SKM-1 treated with dmso at 0.1 percent for 144 hours (cell line): Measurements from ENCODE around the gene JPH4.
A peak's percentile ranks its signal among the peaks of the same experiment; 100 is the strongest.

Source experiments
- DNase-seq: peaks from one replicate; lab custom pipeline; 2025; ENCODE audit not compliant: unreplicated experiment; lab: John Stamatoyannopoulos, UW

The JPH4 gene

DNA sequence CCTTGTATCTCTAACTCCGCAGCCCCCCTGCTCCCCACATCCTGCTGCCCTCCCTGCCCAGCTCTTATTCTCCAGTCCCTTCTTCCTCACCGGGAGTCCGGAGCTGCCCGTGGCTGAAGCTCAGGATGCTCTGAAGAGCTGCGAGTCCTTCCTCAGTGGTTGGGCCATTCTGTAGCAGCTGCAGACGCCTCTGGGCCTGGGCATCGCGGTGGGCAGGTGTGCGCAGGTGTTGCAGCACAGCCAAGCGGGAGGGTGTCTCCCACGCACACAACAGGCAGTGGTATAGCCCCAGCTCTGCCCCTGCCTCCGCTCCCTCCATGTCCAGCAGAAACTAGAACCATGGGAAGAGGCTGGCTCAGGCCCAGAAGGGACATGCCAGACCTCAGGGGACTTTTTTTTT, 47.2 kb downstream of the JPH4 start:
- no peak for DNase-seq

- DNase-seq: peak; percentile 2
Observed at GRCh38 chr14:23530375-23531055, 48.1 kb downstream of the JPH4 start.

- DNase-seq: no peak
Observed at GRCh38 chr14:23529016-23529415, 49.6 kb downstream of the JPH4 start.

DNA sequence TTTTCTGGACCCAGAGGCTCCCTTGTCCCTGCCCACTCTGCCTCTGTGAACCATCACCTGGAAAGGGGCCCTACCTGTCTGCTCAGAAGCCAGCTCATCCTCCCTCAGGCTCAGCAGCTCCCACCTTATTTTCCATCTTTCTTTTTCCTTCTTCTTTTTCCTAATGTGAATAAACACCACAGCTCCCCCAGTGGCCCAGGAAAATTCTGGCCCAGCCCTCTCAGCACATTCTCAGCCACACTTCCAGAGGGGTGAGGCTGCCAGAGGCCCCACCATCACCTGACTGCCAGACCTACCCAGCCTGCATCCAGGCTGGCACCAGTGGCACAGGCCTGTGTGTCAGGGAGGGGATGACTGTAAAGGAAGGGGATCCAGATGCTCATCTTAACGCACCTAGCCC, 50.0 kb downstream of the JPH4 start:
- DNase-seq: no peak

- DNase-seq: no peak
Observed at GRCh38 chr14:23525611-23526010, 53.0 kb downstream of the JPH4 start.

DNA sequence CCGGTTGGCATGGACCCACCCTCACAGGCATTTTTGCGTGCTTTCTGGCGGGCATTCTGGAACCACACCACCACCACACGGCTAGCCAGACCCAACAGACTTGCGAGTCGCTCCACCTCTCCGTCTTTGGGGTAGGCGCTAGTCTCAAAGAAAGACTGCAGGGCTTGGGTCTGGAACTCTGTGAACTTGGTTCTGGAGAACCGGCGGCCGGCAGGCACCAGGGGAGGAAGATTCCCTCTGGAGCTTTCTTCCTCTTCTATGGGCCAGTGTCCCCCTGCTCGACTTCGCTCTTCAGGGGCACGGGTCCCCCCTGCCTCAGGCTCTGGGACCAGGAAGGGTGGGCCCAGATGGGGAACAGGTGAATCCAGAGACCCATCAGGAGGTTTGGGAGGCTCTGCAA, 53.6 kb downstream of the JPH4 start:
- no peak for DNase-seq

GRCh38 chr14:23523229-23524016, 55.2 kb downstream of the JPH4 start:
- no peak for DNase-seq

- no peak for DNase-seq
Observed at GRCh38 chr14:23522643-23523198, 55.9 kb downstream of the JPH4 start.

GRCh38 chr14:23521785-23522640, 56.6 kb downstream of the JPH4 start:
- no peak for DNase-seq

- DNase-seq: no peak
Observed at GRCh38 chr14:23520899-23521533, 57.6 kb downstream of the JPH4 start.

GRCh38 chr14:23518709-23519108, 59.9 kb downstream of the JPH4 start:
- DNase-seq: no peak
